Right lung (tissue), 5 donors: ENCODE measurements around the gene ACTR3C. TPM values are rescaled to one million over a fixed set of nuclear protein-coding genes. Genes with fewer than 3 reads are reported as not detected.
"Not testable (repeated sequence)": the region's sequence is repeated elsewhere in the genome, so short reads cannot be mapped to it uniquely, and the experiment has no call there.

Experiments
- DNase-seq, 2 donors: peaks; one replicate each; pipeline ENCODE4 v3.0.0-alpha.2; 2013
- polyA plus RNA-seq, 5 donors: library from polyadenylated mRNA; unstranded; fragments of 120-200 nt; gene quantifications; one replicate each; pipeline versions ENCODE4 v1.2.1 to v1.2.3, GENCODE V29; 2013; ENCODE audit warnings: inconsistent platforms in 1 of 5, low replicate concordance in 1 of 5; ENCODE audit not compliant: insufficient read length in 5 of 5, insufficient read depth in 1 of 5

The ACTR3C gene
- polyA plus RNA-seq, 5 donors: 4.0 to 9.4 (median 5.4) TPM

- not testable (repeated sequence) for DNase-seq
These were observed 116.5 kb downstream of the ACTR3C start for GRCh38 chr7:150206848-150207247.

- DNase-seq: not testable (repeated sequence)
These were observed 117.5 kb downstream of the ACTR3C start for GRCh38 chr7:150205866-150206265.

- not testable (repeated sequence) for DNase-seq
These were observed 118.8 kb downstream of the ACTR3C start for GRCh38 chr7:150204577-150204976.

- not testable (repeated sequence) for DNase-seq
These were observed 120.5 kb downstream of the ACTR3C start for GRCh38 chr7:150202894-150203293.

Other genes starting within 250 kb of the ACTR3C start
- 10 to 100 TPM; 15.0 to 22.7 (median 18.5) TPM for gene LRRC61, start 190 bp downstream of the ACTR3C start, polyA plus RNA-seq
- 100 to 1,000 TPM; 146 to 314 (median 221) TPM for gene RARRES2, start 18.1 kb upstream of the ACTR3C start, polyA plus RNA-seq
- gene REPIN1, start 45.3 kb upstream of the ACTR3C start, polyA plus RNA-seq: 10 to 100 TPM; 51.0 to 85.1 (median 76.9) TPM
- 10 to 100 TPM in 1 of 5 donors, 1 to 10 TPM in 4; 3.5 to 12.4 (median 5.6) TPM for gene ZNF775, start 55.8 kb upstream of the ACTR3C start, polyA plus RNA-seq
- 10 to 100 TPM; 18.1 to 28.7 (median 24.8) TPM for gene GIMAP8, start 127.1 kb upstream of the ACTR3C start, polyA plus RNA-seq
- 10 to 100 TPM; 30.0 to 50.8 (median 38.9) TPM for gene GIMAP7, start 191.3 kb upstream of the ACTR3C start, polyA plus RNA-seq
- gene GIMAP4, start 243.8 kb upstream of the ACTR3C start, polyA plus RNA-seq: 100 to 1,000 TPM in 2 of 5 donors, 10 to 100 TPM in 3; 65.4 to 106 (median 78.0) TPM